DND-41 (cell line): Measurements from ENCODE around the gene PHLDB2.

ENCODE experiments used
- ATAC-seq: fragments of 200-7000 bp; cut with Tn5 transposase; 3 replicates; pipeline ENCODE4 v1.9.1; 2021; ENCODE audit warnings: low read depth; ENCODE audit not compliant: insufficient read depth
- DNase-seq: peaks from one replicate; pipeline ENCODE4 v3.0.0-alpha.2; 2020
- H2AFZ ChIP-seq: 2 replicates; pipeline ENCODE4 v1.6.0; 2012; ENCODE audit warnings: low read depth, low read length
- H3K27ac ChIP-seq: 2 replicates; pipeline ENCODE4 v1.5.1; 2012; ENCODE audit warnings: low read length, inconsistent platforms
- H3K27me3 ChIP-seq: fragments of 200-600 bp; sonication (generic); 2 replicates; pipeline ENCODE4 v1.6.0; 2012; ENCODE audit warnings: low read length, mild to moderate bottlenecking, inconsistent platforms; ENCODE audit not compliant: insufficient read depth, poor library complexity
- H3K36me3 ChIP-seq: 2 replicates; pipeline ENCODE4 v1.5.1; 2012; ENCODE audit warnings: low read length, inconsistent platforms; ENCODE audit not compliant: insufficient read depth
- H3K4me1 ChIP-seq: 2 replicates; pipeline ENCODE4 v1.5.1; 2012; ENCODE audit warnings: mild to moderate bottlenecking, low read length; ENCODE audit not compliant: insufficient read depth
- H3K4me2 ChIP-seq: 2 replicates; pipeline ENCODE4 v1.6.0; 2012; ENCODE audit warnings: mild to moderate bottlenecking, moderate library complexity, low read length, inconsistent platforms; ENCODE audit not compliant: insufficient read depth
- H3K4me3 ChIP-seq, 2 experiments: fragments of 200-600 bp in 1 of 2; shearing (Covaris generic) in 1 of 2; 2 replicates each; pipeline ENCODE4 v1.5.1; 2012 to 2016; ENCODE audit warnings: inconsistent platforms in 2 of 2, low read length in 2 of 2, mild to moderate bottlenecking in 2 of 2, low read depth in 1 of 2, moderate library complexity in 1 of 2
- H3K79me2 ChIP-seq: 2 replicates; pipeline ENCODE4 v1.6.0; 2012; ENCODE audit warnings: low read length, inconsistent platforms; ENCODE audit not compliant: insufficient read depth
- H3K9ac ChIP-seq: 2 replicates; pipeline ENCODE4 v1.6.0; 2012; ENCODE audit warnings: low read depth, mild to moderate bottlenecking, inconsistent platforms, low read length, moderate library complexity
- H3K9me3 ChIP-seq: 2 replicates; pipeline ENCODE4 v1.5.1; 2012; ENCODE audit warnings: low read length, moderate library complexity, mild to moderate bottlenecking, inconsistent platforms; ENCODE audit not compliant: insufficient read depth, severe bottlenecking
- H4K20me1 ChIP-seq: 2 replicates; pipeline ENCODE4 v1.6.0; 2012; ENCODE audit warnings: low read length; ENCODE audit not compliant: insufficient read depth
- CTCF ChIP-seq: IDR thresholded peaks from 2 replicates; pipeline ENCODE4 v1.5.1; 2012; ENCODE audit warnings: borderline replicate concordance, low read length, moderate library complexity, mild to moderate bottlenecking; ENCODE audit not compliant: poor library complexity, severe bottlenecking; ENCODE audit errors: extremely low read depth
- EZH2 ChIP-seq: IDR thresholded peaks from 3 replicates; pipeline ENCODE4 v1.6.1; 2012; ENCODE audit warnings: borderline replicate concordance, low read depth, mild to moderate bottlenecking, moderate library complexity, low read length, inconsistent platforms; ENCODE audit not compliant: severe bottlenecking

PHLDB2 gene

DNA sequence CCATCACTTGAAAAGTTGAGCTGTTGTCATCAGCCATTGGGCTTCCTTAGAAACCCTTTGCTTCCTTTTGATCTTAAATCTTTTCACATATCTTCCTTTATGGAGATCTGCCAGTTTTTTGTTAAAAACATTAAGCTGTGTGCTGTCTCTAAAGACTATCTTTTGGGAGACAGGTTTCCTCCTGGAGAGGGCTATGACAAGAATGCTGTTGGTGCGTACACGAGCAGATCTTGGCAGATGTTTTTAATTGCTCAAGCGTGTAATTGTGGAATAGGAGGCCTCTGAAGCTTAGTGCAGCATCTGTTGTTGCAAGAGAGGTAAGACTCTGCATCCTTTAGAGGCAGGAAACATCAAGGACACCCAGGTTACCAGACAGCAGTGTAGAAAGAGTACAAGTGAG, 56.8 kb downstream of the PHLDB2 start:
- H3K4me1 ChIP-seq, result no peaks in the 10 kb centered on the region
- no peak overlapping the region for H3K4me2 ChIP-seq
- H3K36me3 ChIP-seq, result no peaks in the 10 kb centered on the region
- no peak for ATAC-seq
- no peaks in the 10 kb centered on the region for H4K20me1 ChIP-seq
- no peaks in the 10 kb centered on the region for H3K27me3 ChIP-seq
- H3K79me2 ChIP-seq, result no peaks in the 10 kb centered on the region
- no peaks in the 10 kb centered on the region for H3K9me3 ChIP-seq
- H2AFZ ChIP-seq, result no peak overlapping the region
- no peak overlapping the region for H3K4me3 ChIP-seq
- no peak for DNase-seq
- no peak for TF ChIP-seq EZH2
- TF ChIP-seq CTCF, result no peak
- no peak overlapping the region for H3K27ac ChIP-seq
- no peak overlapping the region for H3K9ac ChIP-seq

GRCh38 chr3:111917300-111917699, 58.2 kb downstream of the PHLDB2 start:
- H4K20me1 ChIP-seq, result no peaks in the 10 kb centered on the region
- H3K4me1 ChIP-seq, result no peaks in the 10 kb centered on the region
- no peaks in the 10 kb centered on the region for H3K27me3 ChIP-seq
- no peak overlapping the region for H3K4me2 ChIP-seq
- ATAC-seq, result no peak
- no peak overlapping the region for H3K4me3 ChIP-seq
- no peaks in the 10 kb centered on the region for H3K9me3 ChIP-seq
- H3K36me3 ChIP-seq, result no peaks in the 10 kb centered on the region
- no peaks in the 10 kb centered on the region for H3K79me2 ChIP-seq
- H3K27ac ChIP-seq, result no peak overlapping the region
- H2AFZ ChIP-seq, result no peak overlapping the region
- no peak for TF ChIP-seq EZH2
- no peak for TF ChIP-seq CTCF
- no peak overlapping the region for H3K9ac ChIP-seq
- DNase-seq, result no peak

- DNase-seq (no peak), ATAC-seq (no peak)
- no peak overlapping the region for H3K27ac ChIP-seq
- H3K79me2 ChIP-seq, result no peaks in the 10 kb centered on the region
- no peaks in the 10 kb centered on the region for H4K20me1 ChIP-seq
- H3K27me3 ChIP-seq, result no peaks in the 10 kb centered on the region
- no peak for TF ChIP-seq CTCF
- H3K4me3 ChIP-seq, result no peak overlapping the region
- no peaks in the 10 kb centered on the region for H3K4me1 ChIP-seq
- H3K9me3 ChIP-seq, result no peaks in the 10 kb centered on the region
- H3K9ac ChIP-seq, result no peak overlapping the region
- no peaks in the 10 kb centered on the region for H3K36me3 ChIP-seq
- no peak overlapping the region for H3K4me2 ChIP-seq
- H2AFZ ChIP-seq, result no peak overlapping the region
Observed at GRCh38 chr3:111919370-111920065, 60.5 kb downstream of the PHLDB2 start.
